ENCODE results near the gene BHLHA9.

BHLHA9 gene

DNA sequence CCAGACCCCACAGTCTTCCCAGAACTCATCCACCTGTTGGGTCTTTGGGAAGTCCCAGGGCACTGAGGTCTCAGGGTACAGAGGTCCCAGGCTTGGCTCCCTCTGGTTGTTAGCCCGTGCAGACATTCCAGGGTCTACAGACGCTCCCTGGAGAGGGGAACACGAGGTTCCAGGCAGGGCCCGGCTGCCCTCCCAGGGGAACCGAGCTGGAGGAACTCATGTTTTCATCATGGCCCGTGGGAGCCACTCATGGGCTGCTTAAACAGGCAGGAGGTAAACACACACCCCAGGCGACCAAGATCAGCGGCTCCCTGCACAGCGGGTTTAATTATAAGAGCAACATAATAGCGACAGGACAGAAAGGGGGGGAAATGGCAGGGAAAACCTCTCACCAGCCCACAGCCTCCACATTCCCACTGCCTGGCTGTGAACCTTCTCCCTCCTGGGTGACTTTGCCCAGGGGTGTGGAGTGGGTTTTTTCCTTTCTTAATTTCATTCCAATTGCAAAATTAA is 45.7 kb downstream of the BHLHA9 start:
- DNase-seq (ENCODE audit: low read depth), result no peak
- no peak overlapping the region for H3K4me3 ChIP-seq (ENCODE audit: low read depth, low read length)
- TF ChIP-seq, protein P1, sequence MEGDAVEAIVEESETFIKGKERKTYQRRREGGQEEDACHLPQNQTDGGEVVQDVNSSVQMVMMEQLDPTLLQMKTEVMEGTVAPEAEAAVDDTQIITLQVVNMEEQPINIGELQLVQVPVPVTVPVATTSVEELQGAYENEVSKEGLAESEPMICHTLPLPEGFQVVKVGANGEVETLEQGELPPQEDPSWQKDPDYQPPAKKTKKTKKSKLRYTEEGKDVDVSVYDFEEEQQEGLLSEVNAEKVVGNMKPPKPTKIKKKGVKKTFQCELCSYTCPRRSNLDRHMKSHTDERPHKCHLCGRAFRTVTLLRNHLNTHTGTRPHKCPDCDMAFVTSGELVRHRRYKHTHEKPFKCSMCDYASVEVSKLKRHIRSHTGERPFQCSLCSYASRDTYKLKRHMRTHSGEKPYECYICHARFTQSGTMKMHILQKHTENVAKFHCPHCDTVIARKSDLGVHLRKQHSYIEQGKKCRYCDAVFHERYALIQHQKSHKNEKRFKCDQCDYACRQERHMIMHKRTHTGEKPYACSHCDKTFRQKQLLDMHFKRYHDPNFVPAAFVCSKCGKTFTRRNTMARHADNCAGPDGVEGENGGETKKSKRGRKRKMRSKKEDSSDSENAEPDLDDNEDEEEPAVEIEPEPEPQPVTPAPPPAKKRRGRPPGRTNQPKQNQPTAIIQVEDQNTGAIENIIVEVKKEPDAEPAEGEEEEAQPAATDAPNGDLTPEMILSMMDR (IDR thresholded peaks at IDR 0.05; ENCODE audit: low read depth, low read length, missing control alignments), result no peak
- in situ Hi-C loops (cut with HindIII; ENCODE audit: low sequenced_read_pairs), result no loop called here
